ENCODE measurements around the gene CLIC3.

Gene CLIC3

DNA sequence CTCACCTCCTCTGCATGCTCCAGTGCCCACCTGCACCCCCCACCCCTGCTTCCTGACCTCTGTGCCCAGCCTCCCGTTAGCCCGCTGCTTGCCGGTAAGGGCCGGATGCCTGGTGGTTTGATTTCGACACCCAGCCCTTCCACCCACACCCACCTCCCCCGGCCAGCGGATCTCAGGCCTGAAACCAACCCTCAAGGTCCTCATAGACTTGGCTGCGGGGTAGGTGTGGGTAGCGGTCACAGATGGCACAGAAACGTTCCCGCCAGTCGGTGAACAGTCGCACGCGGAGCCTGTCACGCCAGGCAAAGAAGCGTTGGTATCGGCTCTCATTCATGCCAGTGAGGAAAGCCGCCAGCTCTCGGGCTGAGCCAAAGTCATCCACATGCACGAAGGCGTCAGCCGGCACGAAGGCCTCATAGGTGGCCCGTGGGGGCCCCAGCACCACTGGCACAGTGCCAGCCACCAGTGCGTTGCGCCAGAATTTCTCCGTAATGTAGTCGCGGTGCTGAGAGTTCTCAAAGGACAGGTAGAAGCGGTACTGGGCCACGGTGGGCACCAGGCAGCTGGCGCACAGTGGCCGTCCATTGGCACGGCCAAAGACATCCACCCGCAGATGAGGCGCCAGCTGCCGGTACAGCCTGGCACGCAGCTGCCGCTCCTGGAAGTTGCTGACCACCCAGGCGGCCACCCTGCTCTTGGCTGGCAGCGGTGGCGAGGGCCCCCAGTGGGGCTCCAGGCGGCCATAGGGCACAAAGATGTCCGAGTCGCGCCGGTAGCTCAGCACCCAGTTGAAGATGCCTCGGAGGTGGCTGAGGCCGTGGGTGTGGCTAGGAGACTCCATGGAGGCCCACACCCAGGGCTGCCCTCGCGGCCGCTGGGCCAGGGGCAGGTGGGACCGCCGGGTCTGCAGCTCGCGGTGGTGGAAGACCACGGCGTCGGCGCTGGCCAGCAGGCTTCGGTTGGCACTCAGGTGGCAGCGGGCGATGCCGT lies 34.5 kb upstream of the CLIC3 start:
- DNase-seq, result no peak

DNA sequence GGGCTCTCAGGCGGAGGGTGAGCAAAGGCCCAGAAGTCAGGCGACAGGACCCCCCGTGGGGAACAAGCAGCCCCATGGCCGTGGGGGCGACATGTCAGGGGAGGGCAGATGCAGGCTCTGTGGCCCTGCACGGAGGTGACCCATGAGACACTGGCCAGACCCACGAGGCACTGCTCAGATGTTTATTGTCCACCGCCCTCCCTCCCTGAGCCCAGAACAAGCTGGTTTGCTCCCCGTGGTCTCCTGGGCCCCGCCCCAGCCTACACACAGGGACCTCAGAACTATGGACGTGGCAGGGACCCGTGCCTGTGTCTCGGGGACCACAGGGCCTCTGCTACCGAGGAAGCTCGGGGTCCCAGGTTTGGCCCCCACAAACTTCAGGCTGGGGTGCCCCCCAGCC lies 33.6 kb upstream of the CLIC3 start:
- no peak for DNase-seq

DNA sequence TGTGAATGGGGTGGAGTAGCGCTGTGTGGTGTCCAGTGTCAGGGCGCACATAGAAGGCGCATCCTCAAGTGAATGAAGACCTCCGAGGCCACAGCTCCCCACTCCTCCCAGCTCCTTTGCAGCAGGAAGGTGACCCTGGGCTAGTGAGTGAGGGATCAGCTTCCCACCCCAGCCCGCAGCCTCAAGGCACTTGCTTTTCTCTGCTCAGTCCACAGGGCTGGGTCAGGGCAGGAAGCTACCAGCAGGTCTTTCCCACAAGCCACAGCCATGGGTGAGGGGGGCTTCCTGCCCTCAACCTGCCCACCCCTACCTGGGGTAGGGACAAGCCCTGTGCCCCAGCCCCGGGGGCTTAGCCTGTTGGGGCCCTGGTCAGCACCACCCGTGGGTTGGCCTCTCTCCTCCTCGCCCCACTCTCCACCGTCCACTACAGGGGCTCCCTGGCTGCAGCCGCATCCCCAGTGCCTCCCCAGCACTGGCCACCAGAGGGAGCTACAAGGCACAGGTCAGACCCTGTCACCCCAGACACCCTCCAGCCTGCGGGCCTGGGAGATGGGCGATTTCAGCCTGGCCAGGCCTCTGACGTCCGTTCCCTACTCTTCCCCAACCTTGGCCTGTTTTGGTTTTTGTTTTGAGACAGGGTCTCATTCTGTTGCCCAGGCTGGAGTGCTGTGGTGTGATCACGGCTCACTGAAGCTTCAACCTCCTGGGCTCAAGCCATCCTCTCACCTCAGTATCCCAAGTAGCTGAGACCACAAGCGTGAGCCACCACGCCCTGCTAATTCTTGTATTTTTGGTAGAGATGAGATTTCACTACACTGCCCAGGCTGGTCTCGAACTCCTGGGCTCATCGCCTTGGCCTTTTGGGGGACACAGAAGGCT lies 32.9 kb upstream of the CLIC3 start:
- DNase-seq, result no peak

DNA sequence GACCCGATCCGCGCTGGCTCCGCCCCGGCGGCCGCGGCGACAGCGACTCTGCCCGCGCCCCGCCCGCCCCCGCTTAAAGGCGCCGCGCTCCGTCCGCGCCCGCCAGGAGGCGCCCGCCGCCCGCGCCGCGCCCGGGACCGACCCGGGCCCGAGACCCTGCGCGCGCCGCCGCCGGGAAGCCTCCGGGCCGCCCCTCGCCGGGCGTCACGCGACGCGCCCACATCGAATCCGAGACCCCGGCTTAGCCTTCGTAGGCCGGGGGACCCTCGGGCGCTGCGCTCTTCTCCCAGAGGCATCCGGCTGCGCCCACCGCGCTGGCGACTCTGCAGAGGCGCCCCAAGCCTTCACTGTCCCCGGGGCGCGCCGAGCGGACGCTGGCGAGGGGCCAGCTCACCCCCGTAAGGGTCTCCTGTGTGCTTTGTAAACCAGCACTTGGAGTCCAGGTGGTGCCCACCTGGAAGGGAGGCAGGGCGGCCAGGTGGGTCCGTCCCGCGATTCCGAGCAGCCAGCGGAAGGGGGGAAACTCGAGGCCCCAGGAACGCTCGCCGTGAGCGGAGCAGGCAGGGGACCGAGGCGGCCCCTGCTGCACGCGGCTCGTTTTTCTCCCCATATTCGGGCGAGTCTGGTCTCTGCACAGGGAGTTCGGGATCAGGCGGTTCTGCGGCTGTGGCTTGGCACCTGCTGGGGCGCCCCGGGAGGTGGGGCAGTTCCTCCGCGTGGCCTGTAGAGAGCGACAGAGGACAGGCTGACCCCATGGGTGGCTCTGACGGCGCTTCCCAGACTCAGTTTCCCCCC lies 32.1 kb upstream of the CLIC3 start:
- DNase-seq, result no peak

DNA sequence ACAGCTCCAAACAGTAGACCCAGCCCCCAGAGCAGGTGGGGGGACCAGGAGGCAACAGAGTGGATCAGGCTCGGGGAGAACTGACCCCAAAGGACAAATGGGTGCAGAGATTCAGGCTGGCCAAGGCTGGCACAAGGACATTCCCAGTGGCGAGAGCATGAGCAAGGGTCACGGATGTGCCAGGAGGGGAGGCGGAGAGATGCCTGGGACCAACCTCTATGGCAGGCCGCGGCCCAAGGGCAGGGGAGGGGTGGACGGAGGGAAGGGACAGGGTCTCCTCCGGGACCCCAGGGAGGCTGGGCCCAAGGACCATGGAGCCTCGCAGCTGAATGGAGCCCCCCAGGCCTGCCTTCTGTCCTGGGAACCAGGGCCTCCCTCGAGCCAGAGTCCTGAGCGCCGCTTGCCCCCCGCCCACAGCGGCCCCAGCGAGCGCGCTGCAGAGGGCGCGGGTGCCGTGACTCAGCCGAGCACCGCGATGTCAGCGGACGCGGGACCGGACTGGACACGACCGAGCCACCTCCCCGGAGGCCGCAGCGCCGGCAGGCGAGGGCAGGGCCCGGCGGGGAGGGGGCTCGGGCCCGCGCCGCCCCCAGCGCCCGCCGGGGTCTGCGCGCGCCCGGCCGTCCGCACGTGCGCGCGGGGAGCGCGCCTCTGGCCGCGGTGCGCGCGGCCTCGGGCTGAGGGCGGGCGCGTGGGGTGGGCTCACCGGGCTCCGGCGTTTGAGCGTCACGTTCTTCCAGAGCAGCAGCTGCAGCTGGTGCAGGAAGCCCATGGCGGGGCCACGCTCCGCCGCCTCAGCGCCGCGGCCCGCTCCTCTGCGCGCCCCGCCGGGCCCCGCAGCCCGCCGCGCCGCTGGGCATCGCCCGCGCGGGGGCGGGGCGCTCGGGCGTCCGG lies 31.2 kb upstream of the CLIC3 start, which contains the start of gene ABCA2:
Gene ABCA2, minus strand, starts transcription at position 869 of the 894 bp plus-strand sequence. Its CDS starts 97 bp downstream, at position 772.
- no peak for DNase-seq

DNA sequence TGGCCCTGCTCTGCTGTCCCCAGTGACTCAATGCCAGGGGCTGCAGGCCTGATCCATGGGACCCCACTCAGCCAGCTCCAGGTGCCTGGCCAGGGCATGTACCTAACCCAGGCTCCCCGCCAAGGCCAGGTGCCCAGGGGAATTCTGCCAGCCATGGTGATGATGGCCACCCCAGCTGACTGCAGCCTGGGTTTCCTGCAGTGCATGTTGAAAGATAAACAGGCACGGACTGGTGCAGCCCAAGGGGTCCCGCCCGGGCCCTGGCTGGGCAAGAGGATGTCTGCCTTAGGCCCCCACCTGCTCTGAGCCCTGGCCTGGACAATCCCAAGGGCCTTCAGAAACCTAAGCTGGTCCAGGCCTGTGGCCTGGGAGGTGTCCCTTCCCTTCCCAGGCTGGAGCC lies 30.5 kb upstream of the CLIC3 start:
- DNase-seq, result no peak

DNA sequence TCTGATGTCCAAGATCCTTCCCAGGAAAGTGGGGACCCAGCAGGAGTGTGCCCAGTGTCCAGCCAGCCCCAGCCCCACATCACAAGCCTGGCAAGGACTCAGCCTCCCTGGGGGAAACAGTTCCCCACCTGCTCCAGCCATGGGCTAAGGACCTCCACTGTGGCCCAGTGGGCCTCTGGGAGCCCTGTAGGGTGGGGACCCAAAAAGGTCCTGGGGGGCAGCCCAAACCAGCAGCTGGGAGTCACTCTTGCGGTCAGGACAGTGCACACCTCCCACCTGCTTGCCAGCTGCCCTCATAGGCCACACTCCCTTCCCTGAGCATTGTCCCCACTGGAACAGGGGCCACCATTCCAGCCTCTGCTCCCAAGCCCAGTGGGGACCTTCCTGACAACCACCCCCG lies 30.0 kb upstream of the CLIC3 start:
- no peak for DNase-seq

DNA sequence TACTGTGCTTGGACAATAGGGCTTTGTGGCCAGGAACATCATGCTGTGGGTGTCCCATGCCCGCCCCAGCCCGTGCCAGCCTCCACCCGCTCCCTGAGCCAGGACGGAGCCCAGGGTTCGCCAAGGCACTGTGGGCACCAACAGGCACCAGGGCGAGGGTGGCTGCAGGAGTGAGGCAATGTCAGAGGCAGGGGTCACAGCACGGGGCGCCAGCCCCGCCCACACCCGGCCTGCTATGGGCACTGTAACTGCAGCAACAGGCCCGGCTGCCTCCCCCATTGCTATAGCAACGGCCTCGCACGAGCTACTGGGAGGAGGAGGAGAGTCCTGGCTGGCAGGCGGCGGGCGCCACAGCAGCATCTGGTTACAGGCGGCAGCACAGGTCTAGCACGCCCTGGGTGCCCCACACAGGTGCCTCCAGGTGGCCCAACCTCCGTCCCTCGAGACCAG lies 29.2 kb upstream of the CLIC3 start:
- peak; percentile 41 for DNase-seq

DNA sequence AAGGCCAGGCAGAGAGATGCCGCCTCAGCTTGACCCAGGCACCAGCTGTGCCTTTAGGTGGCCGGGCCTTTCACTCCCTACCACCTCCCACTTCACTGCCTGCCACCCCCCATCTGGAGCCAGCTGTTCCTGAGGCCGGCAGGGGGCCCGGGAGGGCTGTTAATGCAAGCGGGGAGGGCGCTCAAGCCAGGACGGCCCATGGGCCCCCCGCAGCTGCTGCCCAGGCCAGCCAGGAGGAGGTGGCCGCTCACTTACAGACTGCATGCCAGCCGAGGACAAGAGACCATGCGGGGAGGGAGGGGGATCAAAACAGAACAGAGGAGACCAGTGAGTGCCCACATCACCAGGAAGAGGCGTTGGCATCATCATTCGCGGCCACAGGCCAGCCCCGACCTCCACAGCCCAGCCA lies 27.2 kb upstream of the CLIC3 start:
- no peak for DNase-seq

DNA sequence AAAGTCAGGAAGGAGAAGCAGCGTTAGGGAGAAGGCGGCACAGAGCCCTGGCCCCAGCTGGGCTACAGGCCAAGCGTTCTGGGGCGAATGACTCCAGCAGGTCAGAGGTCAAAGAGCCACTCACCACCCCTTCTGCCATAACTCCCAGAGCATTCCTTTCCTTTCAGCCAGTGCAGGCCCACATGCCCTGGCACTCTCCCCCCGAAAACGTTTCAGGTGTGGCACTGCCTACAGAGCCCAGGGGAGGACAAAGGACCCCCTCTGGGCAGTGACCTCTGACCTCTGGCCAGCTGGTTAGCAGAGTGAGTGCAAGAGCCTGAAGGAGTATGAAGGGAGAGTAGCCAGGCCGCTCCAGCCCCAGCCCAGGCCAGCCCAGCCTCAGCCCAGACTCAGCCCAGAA lies 26.8 kb upstream of the CLIC3 start:
- DNase-seq, result no peak

DNA sequence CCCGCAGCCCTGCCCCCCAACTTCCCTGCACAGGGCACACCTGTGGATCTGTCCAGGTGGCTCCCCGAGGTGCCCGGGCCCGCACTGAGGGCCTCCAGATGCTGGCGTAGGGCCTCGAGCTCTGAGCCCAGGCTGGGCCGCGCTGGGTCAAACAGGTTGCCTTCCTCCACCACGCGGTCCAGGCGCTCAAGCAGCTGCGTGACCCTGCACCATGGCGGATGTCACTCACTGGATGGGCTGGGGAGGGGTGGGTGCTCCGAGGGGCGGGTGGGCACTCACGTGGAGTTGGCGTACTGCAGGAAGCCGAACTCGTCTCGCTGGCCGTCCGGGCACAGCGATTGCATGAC lies 26.3 kb upstream of the CLIC3 start:
- no peak for DNase-seq

DNA sequence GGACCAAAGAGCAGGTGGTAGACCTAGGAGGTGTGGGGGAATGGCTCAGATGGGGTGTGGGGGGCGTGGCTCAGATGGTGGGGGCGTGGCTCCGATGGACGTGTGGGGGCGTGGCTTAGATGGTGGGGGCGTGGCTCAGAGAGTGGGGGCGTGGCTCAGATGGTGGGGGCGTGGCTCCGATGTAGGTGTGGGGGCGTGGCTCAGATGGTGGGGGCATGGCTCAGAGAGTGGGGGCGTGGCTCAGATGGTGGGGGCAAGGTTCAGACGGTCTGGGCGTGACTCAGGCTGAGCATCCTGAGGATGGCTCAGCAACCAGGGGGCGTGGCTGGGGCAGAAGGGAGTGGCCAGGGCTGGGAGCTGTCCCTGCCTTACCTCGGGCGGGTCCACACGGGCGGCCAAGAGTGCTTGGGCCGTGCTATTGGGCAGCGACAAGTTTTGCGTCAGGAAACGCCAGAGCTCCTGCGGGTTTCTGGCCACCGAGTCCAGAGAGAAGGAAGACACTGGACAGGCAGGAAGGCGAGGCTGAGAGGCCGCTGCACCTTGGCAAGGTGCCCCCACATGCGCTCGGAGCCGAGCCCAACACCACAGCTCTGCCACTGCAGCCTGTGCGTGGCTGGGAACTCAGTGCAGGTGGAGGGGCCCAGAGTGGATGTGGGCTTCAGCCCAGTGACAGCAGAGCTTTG lies 25.8 kb upstream of the CLIC3 start:
- DNase-seq, result no peak

DNA sequence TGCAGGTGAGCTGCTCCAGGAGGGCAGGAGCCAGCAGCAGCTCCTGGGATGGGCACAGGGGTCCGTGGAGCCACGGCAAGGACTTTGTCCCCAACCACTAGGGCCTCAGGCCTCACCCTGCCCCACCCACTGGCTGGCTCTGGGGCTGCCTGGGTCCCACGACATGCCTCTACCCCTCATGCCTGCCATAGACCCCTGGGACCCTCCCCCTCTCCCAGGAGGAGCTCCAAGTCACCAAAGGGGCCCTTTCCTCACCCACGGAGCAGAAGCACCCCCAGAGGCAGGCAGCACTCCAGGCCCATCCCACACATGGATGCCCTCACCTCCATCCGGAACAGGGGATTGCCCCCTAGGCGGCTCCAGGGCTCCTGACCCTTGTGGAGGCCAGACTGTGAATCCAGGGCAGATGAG lies 25.2 kb upstream of the CLIC3 start:
- DNase-seq, result no peak

DNA sequence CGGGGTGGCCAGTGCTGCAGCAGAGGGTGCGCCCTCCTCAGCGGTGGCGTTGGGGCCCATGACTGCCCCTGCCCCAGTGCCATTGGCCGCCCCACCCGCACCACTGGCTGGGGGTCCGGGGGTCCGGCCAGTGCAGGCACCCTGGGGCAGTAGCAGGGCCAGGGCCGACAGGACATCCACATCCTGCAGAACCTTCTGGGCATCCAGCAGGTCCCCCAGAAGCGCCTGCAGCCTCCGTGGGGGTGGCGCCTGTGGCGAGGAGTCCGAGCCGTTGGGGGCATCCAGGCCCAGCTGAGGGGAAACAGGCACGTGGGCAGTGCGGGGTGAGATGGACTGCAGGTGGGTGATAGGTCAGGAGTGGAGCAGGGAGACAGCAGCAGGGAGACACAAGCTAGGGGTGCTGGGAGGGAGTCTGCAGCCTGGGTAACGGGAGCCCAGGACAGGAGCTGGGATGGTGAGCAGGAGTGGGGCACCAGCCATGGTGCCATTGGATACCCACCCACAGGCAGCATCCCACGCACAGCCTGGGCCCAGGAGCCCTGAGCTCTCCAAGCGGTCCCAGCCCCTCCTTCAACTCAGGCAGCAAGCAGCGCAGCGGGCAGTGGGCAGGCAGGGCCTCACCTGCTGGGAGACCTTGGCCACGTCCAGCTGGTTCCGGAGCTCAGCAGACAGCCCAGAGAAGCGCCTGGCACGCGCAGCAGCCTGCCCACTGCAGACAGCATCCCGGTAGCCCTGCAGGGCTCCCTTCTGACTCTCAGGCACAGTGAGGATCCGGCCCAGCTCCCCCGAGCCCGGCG lies 24.6 kb upstream of the CLIC3 start:
- no peak for DNase-seq

DNA sequence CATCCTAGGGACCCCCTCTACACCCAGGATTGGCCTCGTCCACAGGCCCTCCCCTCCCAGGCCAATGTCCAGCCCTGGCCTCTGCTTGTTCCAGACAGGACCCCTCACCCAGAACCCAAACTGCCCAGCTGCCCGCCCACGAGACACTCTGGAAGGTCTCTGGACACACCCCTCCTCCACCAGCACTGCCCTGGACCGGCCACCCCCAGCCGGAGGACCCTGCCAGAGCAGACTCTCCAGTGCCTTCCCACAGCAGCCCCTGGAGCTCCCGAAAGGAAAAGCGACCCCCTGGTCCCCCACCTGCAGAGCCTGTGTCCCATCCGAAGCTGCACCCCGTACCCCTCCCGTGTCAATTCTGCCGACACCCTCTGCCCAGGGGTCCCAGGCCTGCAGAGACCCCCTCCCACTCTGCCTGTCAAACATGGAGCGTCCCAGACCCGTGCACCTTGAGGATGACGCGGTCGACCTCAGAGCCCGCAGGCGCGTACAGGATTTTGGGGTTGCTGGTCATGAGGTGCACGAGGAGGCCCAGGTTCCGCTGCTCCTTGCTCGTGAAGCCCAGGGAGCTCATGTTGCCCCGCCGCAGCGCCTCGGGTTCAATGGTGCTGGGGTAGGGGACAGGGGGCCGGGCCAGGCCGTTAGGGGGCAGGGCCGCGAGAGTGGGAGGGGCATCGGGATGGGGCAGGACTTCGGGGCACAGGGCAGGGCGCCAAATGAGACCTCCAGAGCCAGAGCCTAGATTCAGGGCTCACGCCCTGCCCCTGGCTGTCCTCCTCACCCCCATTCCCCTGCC lies 23.7 kb upstream of the CLIC3 start:
- DNase-seq, result no peak

DNA sequence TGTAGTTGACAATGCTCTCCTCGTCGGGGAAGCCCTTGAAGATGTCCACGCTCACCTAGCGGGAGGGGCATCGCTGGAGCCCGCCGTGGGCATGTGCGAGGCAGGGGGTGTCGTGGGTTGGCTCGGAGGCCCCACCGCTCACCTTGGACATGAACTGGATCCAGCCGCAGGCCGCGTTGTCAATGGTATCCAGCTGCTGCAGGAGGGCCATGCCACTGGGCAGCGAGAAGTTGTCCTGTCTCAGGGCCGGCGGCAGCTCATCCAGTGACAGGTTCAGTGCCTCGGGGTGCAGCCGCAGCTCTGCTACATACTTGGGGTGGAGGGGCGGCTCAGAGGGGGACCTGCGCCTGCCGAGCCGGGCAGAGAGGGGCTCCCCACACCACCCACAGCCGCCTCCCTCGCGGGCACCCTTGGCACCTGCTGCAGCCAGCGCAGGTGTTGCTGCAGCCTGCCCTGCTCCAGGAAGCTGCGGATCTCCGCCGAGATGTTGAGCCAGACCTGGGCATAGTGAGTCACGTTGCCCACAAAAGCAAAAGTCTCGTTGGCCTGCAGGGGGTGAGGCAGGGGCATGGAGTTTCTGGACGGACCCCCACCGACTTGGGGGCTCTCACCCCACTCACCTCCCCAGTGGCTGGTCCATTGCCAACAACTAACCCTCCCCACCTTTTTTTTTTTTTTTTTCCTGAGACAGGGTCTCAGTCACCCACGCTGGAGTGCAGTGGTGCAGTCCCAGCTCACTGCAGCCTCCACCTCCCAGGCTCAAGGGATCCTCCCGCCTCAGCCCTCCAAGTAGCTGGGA lies 22.6 kb upstream of the CLIC3 start:
- DNase-seq, result no peak

DNA sequence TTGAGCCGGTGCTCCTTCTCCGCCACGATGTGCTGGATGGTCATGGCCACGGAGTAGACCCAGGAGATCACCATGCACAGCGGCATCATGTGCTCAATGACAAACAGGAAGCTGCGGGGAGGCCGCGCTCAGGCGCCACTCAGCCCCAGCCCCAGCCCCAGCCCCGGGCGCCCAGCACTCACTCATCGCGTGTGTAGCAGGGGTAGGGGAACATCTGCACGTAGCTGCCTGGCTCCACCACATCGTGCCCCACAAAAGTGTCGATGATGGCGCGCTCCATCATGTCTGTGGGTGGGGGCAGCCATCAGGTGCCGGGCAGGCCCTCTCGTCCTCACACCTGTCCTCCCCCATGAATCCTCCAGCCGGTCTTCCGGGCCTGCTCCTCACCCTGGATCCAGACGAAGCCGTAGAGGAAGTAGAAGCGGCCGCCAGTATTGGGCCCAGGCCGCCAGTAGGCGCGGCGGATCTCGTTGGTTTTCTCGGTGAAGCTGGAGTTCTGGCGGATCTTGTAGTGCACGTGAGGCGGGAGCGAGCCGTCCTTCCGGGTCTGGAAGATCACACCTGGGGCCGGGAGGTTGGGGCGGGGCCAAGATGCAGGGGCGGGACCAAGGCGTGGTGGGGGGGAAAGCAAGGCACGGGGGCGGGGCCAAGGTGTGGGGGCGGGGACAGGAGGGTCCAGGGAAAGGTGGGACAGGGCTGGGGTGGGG lies 21.6 kb upstream of the CLIC3 start:
- DNase-seq, result no peak

DNA sequence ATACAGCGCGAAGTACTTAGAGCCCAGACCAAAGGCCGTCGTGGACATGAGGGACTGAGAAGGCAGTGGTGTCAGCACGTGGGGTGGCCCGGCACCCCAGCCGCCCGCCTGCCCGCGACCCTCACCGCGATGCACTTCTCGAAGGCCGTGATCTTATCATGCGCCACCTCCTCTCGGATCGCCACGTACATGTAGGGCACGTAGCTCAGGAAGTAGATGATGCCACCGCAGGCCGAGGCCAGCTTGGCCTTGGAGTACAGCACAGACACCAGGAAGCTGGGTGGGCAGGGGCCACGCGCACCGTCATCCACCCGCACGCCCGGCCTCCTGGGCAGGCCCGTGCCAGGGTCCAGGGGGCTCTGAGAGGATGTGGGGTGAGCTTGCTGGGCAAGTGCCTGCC lies 20.7 kb upstream of the CLIC3 start:
- no peak for DNase-seq

Measured in NCI-H1694 (cell line).